Neuronal stem cell (in vitro differentiated cells): Measurements from ENCODE around the gene PLLP.

Experiments
- DNase-seq: peaks from one replicate; pipeline ENCODE4 v3.0.0-alpha.2; 2013; ENCODE audit warnings: low spot score
- H2AFZ ChIP-seq: one replicate; pipeline ENCODE4 v1.6.1; 2013; ENCODE audit warnings: mild to moderate bottlenecking, low read length, inconsistent platforms
- H2AK5ac ChIP-seq: 2 replicates; pipeline ENCODE4 v1.6.1; 2013; ENCODE audit warnings: low read depth, mild to moderate bottlenecking, inconsistent platforms, low read length, moderate library complexity, mixed read lengths
- H2BK120ac ChIP-seq: 2 replicates; pipeline ENCODE4 v1.6.1; 2013; ENCODE audit warnings: low read depth, mild to moderate bottlenecking, inconsistent platforms, low read length, moderate library complexity, mixed read lengths
- H2BK12ac ChIP-seq: one replicate; pipeline ENCODE4 v1.6.1; 2013; ENCODE audit warnings: low read length, inconsistent platforms
- H2BK15ac ChIP-seq: 2 replicates; pipeline ENCODE4 v1.6.1; 2013; ENCODE audit warnings: mild to moderate bottlenecking, low read length, inconsistent platforms, mixed read lengths
- H2BK5ac ChIP-seq: one replicate; pipeline ENCODE4 v1.6.1; 2013; ENCODE audit warnings: inconsistent platforms, mild to moderate bottlenecking, low read length, moderate library complexity
- H3K14ac ChIP-seq: one replicate; pipeline ENCODE4 v1.6.1; 2013; ENCODE audit warnings: low read length, inconsistent platforms
- H3K18ac ChIP-seq: 2 replicates; pipeline ENCODE4 v1.6.1; 2013; ENCODE audit warnings: low read length, inconsistent platforms
- H3K23ac ChIP-seq: 2 replicates; pipeline ENCODE4 v1.6.1; 2013; ENCODE audit warnings: low read depth, mild to moderate bottlenecking, mixed read lengths, low read length, inconsistent platforms; ENCODE audit not compliant: poor library complexity
- H3K27ac ChIP-seq: replicated peaks from 3 replicates; pipeline ENCODE4 v1.5.1; 2013; ENCODE audit warnings: low read length, inconsistent platforms
- H3K27me3 ChIP-seq, 3 experiments: 2 replicates each; pipeline ENCODE4 v1.6.1; 2013; ENCODE audit warnings: low read length in 3 of 3, mild to moderate bottlenecking in 2 of 3, inconsistent platforms in 1 of 3, low read depth in 1 of 3, mixed read lengths in 1 of 3, moderate library complexity in 1 of 3; ENCODE audit not compliant: control insufficient read depth in 3 of 3, insufficient read depth in 3 of 3
- H3K36me3 ChIP-seq, 2 donors: replicated peaks in 1 of 2; 2 replicates each; pipeline ENCODE4 v1.6.1; 2013; ENCODE audit warnings: low read length in 2 of 2; ENCODE audit not compliant: control insufficient read depth in 2 of 2, insufficient read depth in 2 of 2
- H3K4ac ChIP-seq: 2 replicates; pipeline ENCODE4 v1.6.1; 2013; ENCODE audit warnings: inconsistent platforms, mild to moderate bottlenecking, low read length, moderate library complexity
- H3K4me1 ChIP-seq, 2 donors: 1 replicate in 1 of 2; 2 replicates in 1 of 2; pipeline ENCODE4 v1.6.1; 2013; ENCODE audit warnings: low read length in 2 of 2, low read depth in 1 of 2; ENCODE audit not compliant: control insufficient read depth in 2 of 2, insufficient read depth in 1 of 2
- H3K4me2 ChIP-seq: one replicate; pipeline ENCODE4 v1.6.1; 2013; ENCODE audit warnings: mild to moderate bottlenecking, low read length, inconsistent platforms; ENCODE audit not compliant: insufficient read depth, poor library complexity, severe bottlenecking
- H3K4me3 ChIP-seq, 2 donors: 2 replicates each; pipeline ENCODE4 v1.5.1; 2013; ENCODE audit warnings: low read length in 2 of 2, mild to moderate bottlenecking in 2 of 2, inconsistent platforms in 1 of 2, moderate library complexity in 1 of 2
- H3K79me1 ChIP-seq: one replicate; pipeline ENCODE4 v1.6.1; 2013; ENCODE audit warnings: low read depth, mild to moderate bottlenecking, inconsistent platforms, low read length, moderate library complexity
- H3K9ac ChIP-seq: one replicate; pipeline ENCODE4 v1.6.1; 2013; ENCODE audit warnings: mild to moderate bottlenecking, low read depth, low read length, inconsistent platforms; ENCODE audit not compliant: poor library complexity
- H3K9me3 ChIP-seq, 2 donors: replicated peaks in 1 of 2; 2 replicates each; pipeline versions ENCODE3 to v1.6.1; 2013; ENCODE audit warnings: low read length in 2 of 2, mild to moderate bottlenecking in 2 of 2, inconsistent platforms in 1 of 2, low read depth in 1 of 2, mixed read lengths in 1 of 2, moderate library complexity in 1 of 2; ENCODE audit not compliant: control insufficient read depth in 2 of 2, insufficient read depth in 1 of 2
- H4K8ac ChIP-seq: one replicate; pipeline ENCODE4 v1.6.1; 2013; ENCODE audit warnings: low read depth, mild to moderate bottlenecking, inconsistent platforms, low read length, moderate library complexity
- H4K91ac ChIP-seq: one replicate; pipeline ENCODE4 v1.6.1; 2013; ENCODE audit warnings: low read length, low read depth, mild to moderate bottlenecking, inconsistent platforms; ENCODE audit not compliant: poor library complexity
- WGBS, 2 donors: extraction: QIAGEN DNeasy Blood & Tissue Kit; methylation state at CpG; one replicate each; pipeline ENCODE4 v1.1.7; 2013; ENCODE audit warnings: missing lambda C conversion rate in 2 of 2, mixed read lengths in 1 of 2; ENCODE audit not compliant: insufficient read length in 2 of 2, insufficient replicate concordance in 1 of 2; ENCODE audit errors: extremely low coverage in 2 of 2; 5-methylcytosine and 5-hydroxymethylcytosine counted together

Gene PLLP

DNA sequence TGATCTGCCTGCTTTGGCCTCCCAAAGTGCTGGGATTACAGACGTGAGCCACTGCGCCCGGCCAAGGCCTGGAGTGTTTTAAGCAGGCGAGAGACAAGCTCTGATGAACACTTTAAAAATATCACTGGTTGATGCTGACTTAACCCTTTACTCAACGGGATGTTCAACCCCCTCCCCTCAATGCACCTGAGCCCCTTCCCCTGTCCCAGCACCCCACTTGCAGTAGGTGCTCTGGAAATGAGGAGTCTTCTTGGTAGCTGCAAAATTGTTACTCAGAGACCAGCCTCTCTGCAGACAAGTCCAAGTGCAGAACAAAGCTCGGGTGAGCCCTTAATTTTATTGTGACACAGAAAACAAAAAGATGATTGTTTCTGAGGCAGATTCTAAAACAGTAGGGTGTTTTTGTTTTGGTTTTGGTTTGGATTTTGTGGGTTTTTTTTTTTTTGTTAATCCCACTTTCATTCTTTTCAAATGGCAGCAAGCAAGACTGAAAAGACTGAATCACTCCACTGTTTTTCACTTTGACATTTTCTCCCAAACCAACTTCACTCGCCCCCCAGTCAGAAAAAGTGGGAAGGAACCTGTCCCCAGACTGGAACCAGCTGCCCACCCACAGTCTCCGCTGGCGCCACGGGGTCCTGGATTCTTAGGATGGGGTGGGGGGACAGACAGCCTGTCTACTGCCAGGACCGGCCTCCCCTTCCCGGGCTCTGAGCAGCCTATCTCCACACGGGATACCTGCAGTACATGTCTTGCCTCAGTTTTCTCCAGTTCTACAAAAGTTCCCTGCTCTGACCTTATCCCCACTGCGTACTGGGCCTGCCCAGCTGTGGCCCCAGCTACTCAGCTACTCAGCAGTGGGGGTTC is 5.2 kb upstream of the PLLP start:
- H3K27me3 ChIP-seq, result peaks cover 3 to 23% (median 9%) of the 10 kb centered on the region in 3 experiments
- peak overlapping the region; percentile 61 for H3K18ac ChIP-seq
- peaks cover 0 to 5% of the 10 kb centered on the region in 2 donors for H3K4me1 ChIP-seq
- H3K9me3 ChIP-seq, result no peaks in the 10 kb centered on the region
- H3K14ac ChIP-seq, result no peak overlapping the region
- no peak for DNase-seq
- no CpG with 5 or more reads among the region's 14 CpGs for WGBS, 2 donors
- no peak overlapping the region for H2BK12ac ChIP-seq
- H3K4me2 ChIP-seq, result no peak overlapping the region
- H4K91ac ChIP-seq, result no peak overlapping the region
- peak overlapping the region in 1 of 2 donors; percentile 35 for H3K4me3 ChIP-seq
- peak overlapping the region; percentile 58 for H2AFZ ChIP-seq
- H3K4ac ChIP-seq, result peak overlapping the region; percentile 24
- H2AK5ac ChIP-seq, result no peak overlapping the region
- H3K27ac ChIP-seq, result no peak overlapping the region
- peak overlapping the region; percentile 29 for H3K23ac ChIP-seq
- H2BK120ac ChIP-seq, result no peak overlapping the region
- no peaks in the 10 kb centered on the region for H3K79me1 ChIP-seq
- no peak overlapping the region for H3K9ac ChIP-seq
- no peak overlapping the region for H2BK5ac ChIP-seq
- no peak overlapping the region for H4K8ac ChIP-seq
- H3K36me3 ChIP-seq, result no peaks in the 10 kb centered on the region
- H2BK15ac ChIP-seq, result peak overlapping the region; percentile 62

GRCh38 chr16:57285379-57285778 is 907 bp upstream of the PLLP start:
- no peak for DNase-seq
- WGBS, 2 donors, result no CpG with 5 or more reads among the region's 5 CpGs
- Histone ChIP-seq H3K4me2 (peak overlapping the region; percentile 95), H3K9me3 (peaks cover 0 to 2% of the 10 kb centered on the region in 2 donors), H2BK120ac (no peak overlapping the region), H4K91ac (no peak overlapping the region), H2AFZ (no peak overlapping the region), H4K8ac (no peak overlapping the region), H2AK5ac (no peak overlapping the region), H2BK5ac (no peak overlapping the region), H3K4me1 (peaks cover 0 to 7% of the 10 kb centered on the region in 2 donors), H3K9ac (no peak overlapping the region), H3K79me1 (no peaks in the 10 kb centered on the region), H2BK12ac (no peak overlapping the region), H3K18ac (no peak overlapping the region), H3K4ac (no peak overlapping the region), H3K27me3 (peaks cover 12 to 61% (median 28%) of the 10 kb centered on the region in 3 experiments), H3K27ac (no peak overlapping the region), H2BK15ac (no peak overlapping the region), H3K23ac (no peak overlapping the region), H3K4me3 (no peak overlapping the region), H3K14ac (no peak overlapping the region), H3K36me3 (no peaks in the 10 kb centered on the region)

GRCh38 chr16:57284952-57285363 is 486 bp upstream of the PLLP start:
- Histone ChIP-seq H3K14ac (no peak overlapping the region), H2AK5ac (no peak overlapping the region), H3K36me3 (no peaks in the 10 kb centered on the region), H3K9ac (peak overlapping the region; percentile 52), H3K4ac (no peak overlapping the region), H3K23ac (no peak overlapping the region), H4K91ac (no peak overlapping the region), H3K27me3 (peaks cover 12 to 59% (median 28%) of the 10 kb centered on the region in 3 experiments), H3K79me1 (no peaks in the 10 kb centered on the region), H3K4me2 (peak overlapping the region; percentile 95), H3K18ac (peak overlapping the region; percentile 89), H3K4me1 (peaks cover 0 to 6% of the 10 kb centered on the region in 2 donors), H2BK120ac (no peak overlapping the region), H3K9me3 (peaks cover 0 to 2% of the 10 kb centered on the region in 2 donors), H2BK15ac (peak overlapping the region; percentile 53), H2AFZ (peak overlapping the region; percentile 94), H3K4me3 (peak overlapping the region; percentile 42 to 83), H3K27ac (no peak overlapping the region), H2BK5ac (peak overlapping the region; percentile 32), H4K8ac (no peak overlapping the region), H2BK12ac (no peak overlapping the region)
- DNase-seq, result no peak
- no CpG with 5 or more reads among the region's 22 CpGs for WGBS, 2 donors

DNA sequence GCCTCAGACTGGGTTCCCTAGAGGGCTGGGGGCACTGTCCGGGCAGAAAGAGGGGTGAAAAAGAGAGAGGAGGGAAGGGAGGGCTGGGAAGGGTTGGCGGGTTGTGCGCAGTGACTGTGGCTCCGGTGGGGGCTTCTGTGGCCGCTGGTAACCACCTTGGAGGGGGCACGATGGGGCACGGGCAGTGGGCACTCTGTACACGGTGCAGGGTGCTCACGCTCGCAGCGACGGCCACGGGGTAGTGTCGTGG is 588 bp downstream of the PLLP start:
- Histone ChIP-seq H3K9me3 (peaks cover 0 to 2% of the 10 kb centered on the region in 2 donors), H2BK15ac (peak overlapping the region; percentile 69), H3K4ac (no peak overlapping the region), H3K4me1 (peaks cover 0 to 4% of the 10 kb centered on the region in 2 donors), H3K18ac (peak overlapping the region; percentile 98), H2BK12ac (peak overlapping the region; percentile 93), H3K9ac (peak overlapping the region; percentile 78), H2BK120ac (peak overlapping the region; percentile 55), H3K4me2 (peak overlapping the region; percentile 95), H4K91ac (no peak overlapping the region), H3K36me3 (no peaks in the 10 kb centered on the region), H2BK5ac (peak overlapping the region; percentile 32), H3K27ac (no peak overlapping the region), H3K23ac (peak overlapping the region; percentile 96), H3K4me3 (peak overlapping the region in 1 of 2 donors; percentile 83), H2AK5ac (peak overlapping the region; percentile 72), H3K79me1 (no peaks in the 10 kb centered on the region), H4K8ac (no peak overlapping the region), H2AFZ (peak overlapping the region; percentile 94), H3K14ac (peak overlapping the region; percentile 65), H3K27me3 (peaks cover 12 to 56% (median 28%) of the 10 kb centered on the region in 3 experiments)
- no peak for DNase-seq
- WGBS, 2 donors, result no CpG with 5 or more reads among the region's 14 CpGs
